HL-60/S4 treated with retinoic acid at 250 ng/mL for 4 days and 3 days (cell line): ENCODE data around the gene CDC20B.

ENCODE experiments used
- in situ Hi-C: fragments of 300-500 bp; cut with MboI; formaldehyde crosslinking; loops from 2 replicates; pipeline ENCODE4 v1.7.0; 2022; ENCODE audit warnings: low sequenced_read_pairs

CDC20B gene

GRCh38 chr5:55172937-55173686 is at the start of gene CDC20B:
Gene CDC20B, minus strand, starts transcription at chr5:55173177. Its CDS starts 177 bp downstream, at chr5:55173000.
- in situ Hi-C loops = no loop called here

GRCh38 chr5:55222092-55222984 is 49.4 kb upstream of the CDC20B start:
- in situ Hi-C loops = no loop called here

DNA sequence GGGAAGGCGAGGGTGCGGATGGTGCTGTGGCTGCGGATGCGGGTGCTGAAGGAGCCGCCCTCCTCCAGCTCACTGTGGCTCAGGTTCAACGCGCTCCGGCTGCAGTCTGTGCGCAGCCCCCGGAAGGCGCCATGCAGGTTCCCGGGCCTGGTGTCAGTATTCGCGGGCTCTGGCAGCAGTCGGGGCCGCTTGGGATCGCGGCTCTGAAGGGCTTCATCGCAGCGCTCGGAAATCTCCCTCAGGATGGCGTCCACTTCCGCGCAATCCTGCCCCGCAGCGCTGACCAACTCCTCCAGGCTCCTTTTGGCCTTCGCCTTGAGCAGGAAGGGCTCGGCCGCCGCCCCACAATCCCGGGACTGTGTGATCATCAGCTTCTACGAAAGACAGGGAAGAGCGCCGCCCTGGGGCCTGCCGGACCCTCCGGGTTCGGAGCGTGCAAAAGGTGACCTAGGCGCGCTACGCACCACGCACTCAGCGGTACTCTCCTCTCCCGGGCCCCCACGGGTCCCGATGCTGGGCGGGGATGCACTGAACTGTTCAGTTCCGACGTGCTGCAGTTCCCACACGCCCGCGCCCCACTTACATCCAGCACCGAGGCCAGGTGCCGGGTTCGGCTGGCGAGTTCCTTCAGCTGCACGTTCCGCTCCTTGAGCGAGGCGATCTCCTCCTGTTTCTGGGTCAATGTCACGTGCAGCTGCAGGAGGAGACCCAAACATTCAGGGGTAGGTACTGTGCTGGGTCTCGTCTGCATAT is 47.6 kb upstream of the CDC20B start:
- in situ Hi-C loops = no loop called here

DNA sequence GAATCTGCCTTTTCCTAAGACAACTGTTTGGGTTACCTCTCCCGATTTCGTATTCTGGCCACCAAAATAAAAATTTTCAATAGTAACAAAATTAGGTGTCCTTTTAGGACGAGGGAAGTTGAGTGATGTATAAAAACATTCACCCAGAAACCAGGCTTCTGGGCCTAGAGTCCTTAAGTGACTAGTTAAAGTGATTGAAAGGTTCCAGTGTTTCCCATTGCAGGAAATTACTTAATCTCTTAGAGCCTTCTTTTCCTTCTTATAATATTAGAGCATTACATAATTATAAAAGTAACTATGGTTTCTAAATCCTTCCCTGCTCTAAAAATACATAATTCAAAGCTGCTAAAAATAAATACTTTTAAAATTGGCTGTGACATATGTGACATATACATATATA is 46.8 kb upstream of the CDC20B start:
- in situ Hi-C loops = no loop called here

- in situ Hi-C loops = no loop called here
Observed at GRCh38 chr5:55218967-55219366, 46.0 kb upstream of the CDC20B start.

GRCh38 chr5:55211184-55211874 is 38.4 kb upstream of the CDC20B start:
- in situ Hi-C loops = no loop called here

DNA sequence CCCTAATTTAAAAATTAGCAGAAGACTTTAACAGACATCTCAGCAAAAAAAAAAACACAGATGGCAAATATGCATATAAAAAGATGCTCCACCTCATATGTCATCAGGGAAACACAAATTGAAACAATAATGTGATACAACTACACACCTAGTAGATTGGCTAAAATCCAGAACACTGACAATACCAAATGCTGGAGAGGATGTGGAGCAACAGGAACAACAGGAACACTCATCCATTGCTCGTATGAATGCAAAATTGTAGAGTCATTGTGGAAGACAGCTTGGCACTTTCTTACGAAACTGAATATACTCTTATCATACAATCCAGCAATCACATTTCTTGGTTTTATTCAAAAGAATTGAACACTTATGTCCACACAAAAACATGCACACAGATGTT is 32.0 kb upstream of the CDC20B start:
- in situ Hi-C loops = no loop called here

GRCh38 chr5:55191165-55191564 is 18.2 kb upstream of the CDC20B start:
- in situ Hi-C loops = no loop called here

GRCh38 chr5:55188656-55189540 is 15.9 kb upstream of the CDC20B start:
- in situ Hi-C loops = no loop called here

DNA sequence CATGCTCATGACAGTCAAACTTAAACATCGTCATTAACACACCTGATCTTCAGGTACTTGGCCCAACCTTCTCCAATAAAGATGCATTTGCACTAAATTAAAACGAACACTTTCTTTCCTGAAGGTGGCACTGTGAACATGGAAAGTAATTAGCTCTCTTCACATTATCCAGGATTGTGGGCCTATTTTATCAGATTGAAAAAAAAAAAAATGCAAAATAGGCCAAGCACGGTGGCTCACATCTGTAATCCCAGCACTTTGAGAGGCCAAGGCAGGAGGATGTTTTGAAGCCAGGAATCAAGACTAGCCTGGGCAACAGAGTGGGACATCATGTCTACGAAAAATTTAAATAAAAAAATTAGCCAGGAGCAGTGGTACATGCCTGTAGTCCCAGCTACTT is 14.4 kb upstream of the CDC20B start:
- in situ Hi-C loops = no loop called here

- in situ Hi-C loops = no loop called here
Observed at GRCh38 chr5:55180016-55180415, 7.0 kb upstream of the CDC20B start.

- in situ Hi-C loops = no loop called here
Observed at GRCh38 chr5:55177078-55177477, 4.1 kb upstream of the CDC20B start.

DNA sequence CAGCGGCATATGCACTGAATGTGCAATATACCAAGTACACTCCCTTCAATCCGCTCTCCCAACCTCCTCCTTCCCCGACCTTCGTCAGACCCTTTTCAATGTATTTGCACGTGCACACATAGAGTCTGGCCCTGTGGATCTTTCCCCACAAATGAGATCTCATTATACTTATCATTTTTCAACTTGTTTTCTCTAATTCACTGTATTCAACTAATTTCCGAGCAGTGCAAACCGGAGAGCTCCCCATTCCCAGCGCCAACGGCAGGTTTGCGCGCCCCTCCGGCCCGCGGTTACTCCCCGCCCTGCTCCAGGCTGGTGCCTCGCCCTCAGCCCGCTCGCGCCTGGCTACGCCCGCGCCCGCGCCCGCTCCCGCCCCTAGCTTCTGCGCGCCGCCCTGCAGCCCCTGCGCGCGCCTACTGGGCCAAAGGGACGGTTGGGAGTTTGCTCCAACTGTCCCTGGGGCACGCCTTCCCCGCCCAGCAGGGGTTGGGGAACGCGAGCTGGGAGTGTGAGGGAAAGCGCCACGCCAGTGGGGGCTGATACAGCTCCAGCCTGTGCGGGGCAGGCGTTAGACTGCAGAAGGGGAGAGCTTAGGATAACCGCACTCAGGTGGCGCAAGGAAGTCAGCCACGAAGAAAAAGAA is 3.3 kb upstream of the CDC20B start:
- in situ Hi-C loops = no loop called here

- in situ Hi-C loops = no loop called here
Observed at GRCh38 chr5:55175781-55176175, 2.8 kb upstream of the CDC20B start.

DNA sequence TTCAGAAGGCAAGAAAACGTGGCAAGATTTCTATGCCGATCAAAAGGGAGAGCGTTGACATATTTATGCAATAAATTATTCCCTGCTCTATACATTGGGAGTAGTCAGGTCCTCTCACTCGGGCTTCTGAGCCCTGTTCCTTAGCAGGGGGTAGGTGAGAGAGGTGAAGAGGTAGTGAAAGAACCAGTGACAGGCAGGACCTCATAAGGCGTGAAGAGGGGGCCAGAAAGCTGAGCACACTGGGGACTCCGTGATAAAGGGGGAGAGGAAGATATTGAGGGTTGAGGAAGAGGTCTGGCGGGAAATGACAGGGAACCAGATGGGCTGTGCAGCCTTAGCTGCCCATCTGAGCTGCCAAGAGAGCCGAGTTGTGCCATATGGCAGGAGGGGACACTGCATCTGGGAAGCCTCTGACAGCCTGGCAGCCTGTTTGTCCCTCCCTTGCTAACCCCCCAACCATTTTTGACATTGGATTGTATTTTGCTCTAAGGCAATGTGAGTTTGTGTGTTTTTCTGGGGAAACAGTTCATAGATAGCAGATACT is 782 bp upstream of the CDC20B start:
- in situ Hi-C loops = no loop called here

DNA sequence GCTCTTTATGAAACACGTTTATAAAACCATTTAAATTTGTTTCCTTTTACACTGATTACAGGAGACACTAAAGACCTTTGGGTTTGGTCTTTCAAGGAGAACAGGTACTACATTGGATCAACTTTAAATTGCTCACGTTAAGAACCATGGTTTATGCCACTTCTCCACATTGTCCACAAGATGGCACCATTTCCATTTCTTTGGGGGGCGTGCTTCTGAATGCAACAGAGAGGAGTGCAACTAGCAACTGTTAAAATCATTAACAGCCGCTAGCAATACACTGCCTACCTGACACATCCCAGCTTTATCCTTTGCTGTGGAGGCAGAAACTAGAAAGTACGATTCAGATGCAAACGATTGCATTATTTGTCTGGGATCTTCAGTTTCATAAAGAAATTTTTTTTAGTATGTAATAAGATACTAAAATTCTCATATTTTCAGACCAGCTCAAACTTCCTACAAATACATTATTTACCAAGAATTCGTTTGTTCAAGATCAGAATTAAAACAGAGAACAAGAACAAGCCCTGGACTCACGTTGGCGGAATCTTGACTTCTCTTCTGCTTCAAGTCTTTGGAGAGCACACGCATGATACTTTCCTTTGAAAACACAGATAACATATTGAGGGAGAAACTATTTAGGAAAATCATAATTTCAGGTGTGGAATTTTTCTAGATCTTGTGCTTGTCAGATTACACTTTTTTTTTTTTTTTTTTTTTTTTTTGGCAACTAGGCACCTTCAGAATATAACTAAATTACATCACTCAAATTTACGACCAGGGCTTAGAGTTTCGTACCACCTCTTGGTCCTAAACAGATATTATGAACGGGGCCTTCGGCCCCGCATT is 702 bp downstream of the CDC20B start:
- in situ Hi-C loops = no loop called here

- in situ Hi-C loops = no loop called here
Observed at GRCh38 chr5:55171471-55171870, 1.5 kb downstream of the CDC20B start.

GRCh38 chr5:55162666-55163065 is 10.3 kb downstream of the CDC20B start:
- in situ Hi-C loops = no loop called here
